GM12878 (cell line): ENCODE results near the gene KDM6A.

ENCODE experiments used
- CHD2 ChIP-seq: IDR thresholded peaks from 2 replicates; pipeline ENCODE4 v1.6.1; 2011; ENCODE audit warnings: low read depth, low read length, improper control_type of control experiment, borderline replicate concordance
- ETV6 ChIP-seq, 2 experiments: fragments of 450-650 bp in 1 of 2; IDR thresholded peaks in 1 of 2; conservative IDR thresholded peaks in 1 of 2; 2 replicates each; pipeline ENCODE4 v1.6.1; 2014; ENCODE audit warnings: antibody characterized with exemption in 1 of 2, borderline replicate concordance in 1 of 2, low read depth in 1 of 2, mild to moderate bottlenecking in 1 of 2, moderate library complexity in 1 of 2
- FOXM1 ChIP-seq: IDR thresholded peaks from 2 replicates; pipeline ENCODE4 v1.6.1; 2012; ENCODE audit warnings: low read depth, mild to moderate bottlenecking, inconsistent platforms, low read length, moderate library complexity
- JUNB ChIP-seq: IDR thresholded peaks from 2 replicates; pipeline ENCODE4 v1.6.1; 2016; ENCODE audit warnings: antibody characterized with exemption, mild to moderate bottlenecking
- POLR2AphosphoS5 ChIP-seq: IDR thresholded peaks from 2 replicates; pipeline ENCODE4 v1.6.1; 2011; ENCODE audit warnings: mild to moderate bottlenecking, low read length, inconsistent platforms
- RCOR1 ChIP-seq: conservative IDR thresholded peaks from 2 replicates; pipeline ENCODE4 v1.6.1; 2012; ENCODE audit warnings: low read depth, low read length, improper control_type of control experiment
- RELA ChIP-seq: fragments of 450-650 bp; IDR thresholded peaks from 2 replicates; pipeline ENCODE4 v1.8.0; 2014; ENCODE audit warnings: borderline replicate concordance; ENCODE audit not compliant: partially characterized antibody
- SRF ChIP-seq, 2 experiments: IDR thresholded peaks; 2 replicates each; pipeline ENCODE4 v1.6.1; 2011; ENCODE audit warnings: low read depth in 2 of 2, low read length in 2 of 2, mild to moderate bottlenecking in 1 of 2, moderate library complexity in 1 of 2
- SUZ12 ChIP-seq: fragments of 200-600 bp; sonication (generic); IDR thresholded peaks from one replicate; pipeline ENCODE4 v1.6.1; 2018; ENCODE audit warnings: antibody characterized with exemption, mild to moderate bottlenecking; ENCODE audit not compliant: unreplicated experiment
- TBL1XR1 ChIP-seq: IDR thresholded peaks from 2 replicates; pipeline ENCODE4 v1.6.1; 2012; ENCODE audit warnings: low read depth, low read length, improper control_type of control experiment
- TF ChIP-seq, protein P1 (sequence below): IDR thresholded peaks from 2 replicates; pipeline ENCODE4 v1.6.1; 2012; ENCODE audit warnings: low read depth, low read length, improper control_type of control experiment
- TF ChIP-seq, protein P2 (sequence below), 3 experiments: IDR thresholded peaks in 2 of 3; conservative IDR thresholded peaks in 1 of 3; 2 replicates each; pipeline ENCODE4 v1.5.1; 2011; ENCODE audit warnings: low read depth in 3 of 3, low read length in 3 of 3, mild to moderate bottlenecking in 3 of 3, control low read depth in 2 of 3, moderate library complexity in 2 of 3, inconsistent platforms in 1 of 3, mixed read lengths in 1 of 3; ENCODE audit not compliant: control insufficient read depth in 2 of 3, insufficient read depth in 1 of 3; ENCODE audit errors: extremely low read depth in 1 of 3
- TF ChIP-seq, protein P3 (sequence below): fragments of 150-350 bp; IDR thresholded peaks from 2 replicates; pipeline ENCODE4 v1.6.1; 2016; ENCODE audit warnings: low read depth, low read length
- TF ChIP-seq, protein P4 (sequence below): IDR thresholded peaks from 2 replicates; pipeline ENCODE4 v1.6.1; 2012; ENCODE audit warnings: improper control_type of control experiment, low read depth, low read length; ENCODE audit not compliant: insufficient replicate concordance

DNA sequence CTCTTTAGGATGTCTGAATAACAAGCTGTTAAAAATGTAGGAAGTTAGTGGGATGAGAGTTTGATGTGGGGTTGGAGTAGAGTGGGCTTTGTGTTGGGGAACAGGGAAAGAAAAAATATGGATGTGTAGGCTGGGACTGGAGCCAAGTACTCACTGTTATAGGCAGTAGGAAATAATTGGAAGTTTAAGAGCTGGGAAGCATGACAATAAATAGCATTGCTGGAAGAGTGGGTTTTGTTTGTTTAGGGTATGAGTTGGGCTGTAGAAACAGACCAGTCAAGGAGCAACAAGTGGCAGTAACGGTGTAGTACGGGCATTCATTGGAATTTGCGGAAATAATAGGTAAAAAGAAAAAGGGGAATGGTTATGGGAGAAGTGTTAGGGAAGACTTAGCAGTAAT is 81.6 kb downstream of the KDM6A start:
- TF ChIP-seq CHD2 (no peak), JUNB (no peak), POLR2AphosphoS5 (no peak), TBL1XR1 (no peak), SUZ12 (no peak), SRF (IDR thresholded peaks at IDR 0.05; ENCODE audit: low read depth in 2 of 2, low read length in 2 of 2) (no peak), RELA (no peak), RCOR1 (no peak), FOXM1 (no peak), ETV6 (conservative IDR thresholded peaks at IDR 0.05 in 1 of 2, IDR thresholded peaks at IDR 0.05 in 1 of 2; ENCODE audit: borderline replicate concordance in 1 of 2, low read depth in 1 of 2) (no peak)
- TF ChIP-seq, protein P1, sequence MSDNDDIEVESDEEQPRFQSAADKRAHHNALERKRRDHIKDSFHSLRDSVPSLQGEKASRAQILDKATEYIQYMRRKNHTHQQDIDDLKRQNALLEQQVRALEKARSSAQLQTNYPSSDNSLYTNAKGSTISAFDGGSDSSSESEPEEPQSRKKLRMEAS, result no peak
- TF ChIP-seq, protein P2, sequence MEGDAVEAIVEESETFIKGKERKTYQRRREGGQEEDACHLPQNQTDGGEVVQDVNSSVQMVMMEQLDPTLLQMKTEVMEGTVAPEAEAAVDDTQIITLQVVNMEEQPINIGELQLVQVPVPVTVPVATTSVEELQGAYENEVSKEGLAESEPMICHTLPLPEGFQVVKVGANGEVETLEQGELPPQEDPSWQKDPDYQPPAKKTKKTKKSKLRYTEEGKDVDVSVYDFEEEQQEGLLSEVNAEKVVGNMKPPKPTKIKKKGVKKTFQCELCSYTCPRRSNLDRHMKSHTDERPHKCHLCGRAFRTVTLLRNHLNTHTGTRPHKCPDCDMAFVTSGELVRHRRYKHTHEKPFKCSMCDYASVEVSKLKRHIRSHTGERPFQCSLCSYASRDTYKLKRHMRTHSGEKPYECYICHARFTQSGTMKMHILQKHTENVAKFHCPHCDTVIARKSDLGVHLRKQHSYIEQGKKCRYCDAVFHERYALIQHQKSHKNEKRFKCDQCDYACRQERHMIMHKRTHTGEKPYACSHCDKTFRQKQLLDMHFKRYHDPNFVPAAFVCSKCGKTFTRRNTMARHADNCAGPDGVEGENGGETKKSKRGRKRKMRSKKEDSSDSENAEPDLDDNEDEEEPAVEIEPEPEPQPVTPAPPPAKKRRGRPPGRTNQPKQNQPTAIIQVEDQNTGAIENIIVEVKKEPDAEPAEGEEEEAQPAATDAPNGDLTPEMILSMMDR (IDR thresholded peaks at IDR 0.05 in 2 of 3, conservative IDR thresholded peaks at IDR 0.05 in 1 of 3; ENCODE audit: control insufficient read depth in 2 of 3, extremely low read depth in 1 of 3, insufficient read depth in 1 of 3, low read depth in 3 of 3, low read length in 3 of 3), result no peak
- TF ChIP-seq, protein P3, sequence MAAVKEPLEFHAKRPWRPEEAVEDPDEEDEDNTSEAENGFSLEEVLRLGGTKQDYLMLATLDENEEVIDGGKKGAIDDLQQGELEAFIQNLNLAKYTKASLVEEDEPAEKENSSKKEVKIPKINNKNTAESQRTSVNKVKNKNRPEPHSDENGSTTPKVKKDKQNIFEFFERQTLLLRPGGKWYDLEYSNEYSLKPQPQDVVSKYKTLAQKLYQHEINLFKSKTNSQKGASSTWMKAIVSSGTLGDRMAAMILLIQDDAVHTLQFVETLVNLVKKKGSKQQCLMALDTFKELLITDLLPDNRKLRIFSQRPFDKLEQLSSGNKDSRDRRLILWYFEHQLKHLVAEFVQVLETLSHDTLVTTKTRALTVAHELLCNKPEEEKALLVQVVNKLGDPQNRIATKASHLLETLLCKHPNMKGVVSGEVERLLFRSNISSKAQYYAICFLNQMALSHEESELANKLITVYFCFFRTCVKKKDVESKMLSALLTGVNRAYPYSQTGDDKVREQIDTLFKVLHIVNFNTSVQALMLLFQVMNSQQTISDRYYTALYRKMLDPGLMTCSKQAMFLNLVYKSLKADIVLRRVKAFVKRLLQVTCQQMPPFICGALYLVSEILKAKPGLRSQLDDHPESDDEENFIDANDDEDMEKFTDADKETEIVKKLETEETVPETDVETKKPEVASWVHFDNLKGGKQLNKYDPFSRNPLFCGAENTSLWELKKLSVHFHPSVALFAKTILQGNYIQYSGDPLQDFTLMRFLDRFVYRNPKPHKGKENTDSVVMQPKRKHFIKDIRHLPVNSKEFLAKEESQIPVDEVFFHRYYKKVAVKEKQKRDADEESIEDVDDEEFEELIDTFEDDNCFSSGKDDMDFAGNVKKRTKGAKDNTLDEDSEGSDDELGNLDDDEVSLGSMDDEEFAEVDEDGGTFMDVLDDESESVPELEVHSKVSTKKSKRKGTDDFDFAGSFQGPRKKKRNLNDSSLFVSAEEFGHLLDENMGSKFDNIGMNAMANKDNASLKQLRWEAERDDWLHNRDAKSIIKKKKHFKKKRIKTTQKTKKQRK, result no peak
- TF ChIP-seq, protein P4, sequence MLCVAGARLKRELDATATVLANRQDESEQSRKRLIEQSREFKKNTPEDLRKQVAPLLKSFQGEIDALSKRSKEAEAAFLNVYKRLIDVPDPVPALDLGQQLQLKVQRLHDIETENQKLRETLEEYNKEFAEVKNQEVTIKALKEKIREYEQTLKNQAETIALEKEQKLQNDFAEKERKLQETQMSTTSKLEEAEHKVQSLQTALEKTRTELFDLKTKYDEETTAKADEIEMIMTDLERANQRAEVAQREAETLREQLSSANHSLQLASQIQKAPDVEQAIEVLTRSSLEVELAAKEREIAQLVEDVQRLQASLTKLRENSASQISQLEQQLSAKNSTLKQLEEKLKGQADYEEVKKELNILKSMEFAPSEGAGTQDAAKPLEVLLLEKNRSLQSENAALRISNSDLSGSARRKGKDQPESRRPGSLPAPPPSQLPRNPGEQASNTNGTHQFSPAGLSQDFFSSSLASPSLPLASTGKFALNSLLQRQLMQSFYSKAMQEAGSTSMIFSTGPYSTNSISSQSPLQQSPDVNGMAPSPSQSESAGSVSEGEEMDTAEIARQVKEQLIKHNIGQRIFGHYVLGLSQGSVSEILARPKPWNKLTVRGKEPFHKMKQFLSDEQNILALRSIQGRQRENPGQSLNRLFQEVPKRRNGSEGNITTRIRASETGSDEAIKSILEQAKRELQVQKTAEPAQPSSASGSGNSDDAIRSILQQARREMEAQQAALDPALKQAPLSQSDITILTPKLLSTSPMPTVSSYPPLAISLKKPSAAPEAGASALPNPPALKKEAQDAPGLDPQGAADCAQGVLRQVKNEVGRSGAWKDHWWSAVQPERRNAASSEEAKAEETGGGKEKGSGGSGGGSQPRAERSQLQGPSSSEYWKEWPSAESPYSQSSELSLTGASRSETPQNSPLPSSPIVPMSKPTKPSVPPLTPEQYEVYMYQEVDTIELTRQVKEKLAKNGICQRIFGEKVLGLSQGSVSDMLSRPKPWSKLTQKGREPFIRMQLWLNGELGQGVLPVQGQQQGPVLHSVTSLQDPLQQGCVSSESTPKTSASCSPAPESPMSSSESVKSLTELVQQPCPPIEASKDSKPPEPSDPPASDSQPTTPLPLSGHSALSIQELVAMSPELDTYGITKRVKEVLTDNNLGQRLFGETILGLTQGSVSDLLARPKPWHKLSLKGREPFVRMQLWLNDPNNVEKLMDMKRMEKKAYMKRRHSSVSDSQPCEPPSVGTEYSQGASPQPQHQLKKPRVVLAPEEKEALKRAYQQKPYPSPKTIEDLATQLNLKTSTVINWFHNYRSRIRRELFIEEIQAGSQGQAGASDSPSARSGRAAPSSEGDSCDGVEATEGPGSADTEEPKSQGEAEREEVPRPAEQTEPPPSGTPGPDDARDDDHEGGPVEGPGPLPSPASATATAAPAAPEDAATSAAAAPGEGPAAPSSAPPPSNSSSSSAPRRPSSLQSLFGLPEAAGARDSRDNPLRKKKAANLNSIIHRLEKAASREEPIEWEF, result no peak
